ENCODE data around the gene RPL10A.

Gene RPL10A

GRCh38 chr6:35483490-35483889, 15.3 kb downstream of the RPL10A start:
- TF ChIP-seq, protein P1, sequence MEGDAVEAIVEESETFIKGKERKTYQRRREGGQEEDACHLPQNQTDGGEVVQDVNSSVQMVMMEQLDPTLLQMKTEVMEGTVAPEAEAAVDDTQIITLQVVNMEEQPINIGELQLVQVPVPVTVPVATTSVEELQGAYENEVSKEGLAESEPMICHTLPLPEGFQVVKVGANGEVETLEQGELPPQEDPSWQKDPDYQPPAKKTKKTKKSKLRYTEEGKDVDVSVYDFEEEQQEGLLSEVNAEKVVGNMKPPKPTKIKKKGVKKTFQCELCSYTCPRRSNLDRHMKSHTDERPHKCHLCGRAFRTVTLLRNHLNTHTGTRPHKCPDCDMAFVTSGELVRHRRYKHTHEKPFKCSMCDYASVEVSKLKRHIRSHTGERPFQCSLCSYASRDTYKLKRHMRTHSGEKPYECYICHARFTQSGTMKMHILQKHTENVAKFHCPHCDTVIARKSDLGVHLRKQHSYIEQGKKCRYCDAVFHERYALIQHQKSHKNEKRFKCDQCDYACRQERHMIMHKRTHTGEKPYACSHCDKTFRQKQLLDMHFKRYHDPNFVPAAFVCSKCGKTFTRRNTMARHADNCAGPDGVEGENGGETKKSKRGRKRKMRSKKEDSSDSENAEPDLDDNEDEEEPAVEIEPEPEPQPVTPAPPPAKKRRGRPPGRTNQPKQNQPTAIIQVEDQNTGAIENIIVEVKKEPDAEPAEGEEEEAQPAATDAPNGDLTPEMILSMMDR (IDR thresholded peaks at IDR 0.05; ENCODE audit: borderline replicate concordance, insufficient read depth, low read depth, low read length), result no peak

DNA sequence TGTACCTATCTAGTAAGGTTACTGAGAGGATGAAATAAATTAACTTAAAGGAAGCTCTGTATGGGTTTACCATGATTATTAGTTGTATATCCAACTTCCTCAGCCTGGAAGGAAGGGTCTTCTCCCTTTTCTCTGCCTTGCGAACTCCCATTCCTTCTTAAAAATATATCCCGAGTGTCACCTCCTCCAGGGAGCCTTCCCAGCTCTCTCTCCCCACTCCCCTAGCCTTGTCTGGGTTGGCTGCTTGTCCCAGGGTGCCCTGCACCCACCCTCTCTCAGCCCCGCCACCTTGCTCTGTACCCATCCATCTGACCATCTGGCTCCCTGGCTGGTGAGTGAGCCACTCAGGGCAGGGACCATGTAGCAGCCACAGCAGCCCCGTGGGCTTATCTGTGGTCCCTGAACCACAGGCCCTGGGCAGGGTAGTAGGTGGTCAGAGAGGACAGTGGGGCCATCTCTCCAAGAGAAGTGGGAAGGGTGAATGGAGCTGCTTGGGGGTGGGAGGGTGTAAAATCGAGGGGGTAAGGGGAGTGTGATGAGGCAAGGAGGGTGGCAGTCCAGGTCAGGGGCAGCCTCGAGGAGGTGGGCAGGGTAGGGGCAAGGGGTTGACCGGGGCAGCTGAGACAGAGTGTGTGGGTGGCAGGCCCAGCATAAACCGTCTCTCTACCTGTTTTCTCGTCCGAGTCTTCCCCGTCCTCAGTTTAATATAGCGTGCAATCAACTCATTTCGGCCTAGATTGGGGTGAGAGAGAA, 15.9 kb downstream of the RPL10A start:
- no peak overlapping the region for H3K4me3 ChIP-seq (ENCODE audit: low read depth, low read length)
- TF ChIP-seq, protein P1 (IDR thresholded peaks at IDR 0.05; ENCODE audit: borderline replicate concordance, insufficient read depth, low read depth, low read length), result no peak

More at GRCh38 chr6:35483490-35483889, 15.3 kb downstream of the RPL10A start:
- no peak overlapping the region for H3K4me3 ChIP-seq (ENCODE audit: low read depth, low read length)

GRCh38 chr6:35484921-35485392, 16.8 kb downstream of the RPL10A start:
- TF ChIP-seq, protein P1 (IDR thresholded peaks at IDR 0.05; ENCODE audit: borderline replicate concordance, insufficient read depth, low read depth, low read length), result no peak
- no peak overlapping the region for H3K4me3 ChIP-seq (ENCODE audit: low read depth, low read length)

DNA sequence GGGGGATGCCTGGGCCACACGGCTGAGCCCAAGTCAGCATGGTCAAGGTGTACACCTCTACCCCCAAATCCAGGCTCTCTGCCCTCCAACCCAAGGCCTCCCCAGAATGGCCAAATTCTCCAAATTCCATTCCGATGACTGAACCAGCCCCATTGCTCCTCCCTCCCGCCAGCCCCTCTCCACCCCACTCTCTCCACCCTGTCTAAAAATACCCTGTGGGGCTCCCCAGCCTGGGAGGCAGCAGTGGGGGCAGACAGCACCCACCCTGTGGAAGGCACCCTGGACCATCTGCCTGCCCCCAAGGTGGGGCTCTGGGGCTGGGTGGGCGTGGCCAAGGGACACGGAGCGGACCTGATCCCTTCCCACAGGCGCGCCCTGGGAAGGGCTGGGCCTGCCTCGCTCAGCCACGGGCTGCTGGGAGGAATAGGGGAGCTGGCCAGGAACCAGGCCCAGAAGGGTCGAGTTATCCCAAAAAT, 17.2 kb downstream of the RPL10A start:
- no peak overlapping the region for H3K4me3 ChIP-seq (ENCODE audit: low read depth, low read length)
- TF ChIP-seq, protein P1 (IDR thresholded peaks at IDR 0.05; ENCODE audit: borderline replicate concordance, insufficient read depth, low read depth, low read length), result no peak

DNA sequence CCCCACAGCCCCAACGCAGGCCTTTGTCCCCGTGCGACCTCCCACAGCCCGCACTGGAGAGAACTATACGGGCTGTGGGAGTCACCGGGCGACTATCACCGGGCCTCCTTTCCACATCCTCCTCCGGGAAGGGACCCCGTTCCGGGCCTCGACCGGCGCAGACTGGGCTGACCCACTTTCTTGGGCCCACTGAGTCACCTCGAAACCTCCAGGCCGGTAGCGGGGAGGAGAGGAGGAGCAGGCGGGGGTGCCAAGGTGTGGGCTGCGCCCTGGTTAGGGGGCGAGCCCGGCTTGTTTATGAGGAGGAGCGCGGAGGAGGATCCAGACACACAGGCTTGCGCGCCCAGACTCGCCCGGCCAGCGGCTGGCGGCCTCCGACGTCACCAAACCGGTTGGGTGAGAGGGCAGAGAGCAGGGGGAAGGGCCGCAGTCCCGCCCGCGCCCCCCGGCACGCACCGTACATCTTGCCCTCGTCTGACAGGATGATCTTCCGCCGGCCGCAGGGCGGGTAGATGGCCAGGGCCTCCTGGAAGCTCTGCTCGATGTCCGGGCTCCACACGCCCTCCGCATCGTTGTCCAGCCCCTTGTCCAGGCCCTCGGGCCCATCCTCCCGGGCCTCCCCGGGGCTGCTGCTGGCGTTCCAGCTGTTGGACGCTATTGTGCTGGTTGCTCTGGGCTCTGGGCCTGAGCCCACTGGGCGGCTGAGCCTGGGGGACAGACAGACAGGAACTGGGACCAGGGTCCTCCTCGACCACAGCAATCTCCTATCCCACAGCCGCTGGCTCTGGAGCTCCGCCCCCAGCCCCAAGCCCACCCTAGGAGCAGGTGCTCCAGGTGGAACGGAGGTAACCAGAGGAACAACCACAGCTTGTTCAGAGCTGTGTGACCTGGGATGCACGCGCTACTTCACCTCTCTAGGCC, 18.1 kb downstream of the RPL10A start:
- TF ChIP-seq, protein P1 (IDR thresholded peaks at IDR 0.05; ENCODE audit: borderline replicate concordance, insufficient read depth, low read depth, low read length), result no peak
- H3K4me3 ChIP-seq (ENCODE audit: low read depth, low read length), result no peak overlapping the region

DNA sequence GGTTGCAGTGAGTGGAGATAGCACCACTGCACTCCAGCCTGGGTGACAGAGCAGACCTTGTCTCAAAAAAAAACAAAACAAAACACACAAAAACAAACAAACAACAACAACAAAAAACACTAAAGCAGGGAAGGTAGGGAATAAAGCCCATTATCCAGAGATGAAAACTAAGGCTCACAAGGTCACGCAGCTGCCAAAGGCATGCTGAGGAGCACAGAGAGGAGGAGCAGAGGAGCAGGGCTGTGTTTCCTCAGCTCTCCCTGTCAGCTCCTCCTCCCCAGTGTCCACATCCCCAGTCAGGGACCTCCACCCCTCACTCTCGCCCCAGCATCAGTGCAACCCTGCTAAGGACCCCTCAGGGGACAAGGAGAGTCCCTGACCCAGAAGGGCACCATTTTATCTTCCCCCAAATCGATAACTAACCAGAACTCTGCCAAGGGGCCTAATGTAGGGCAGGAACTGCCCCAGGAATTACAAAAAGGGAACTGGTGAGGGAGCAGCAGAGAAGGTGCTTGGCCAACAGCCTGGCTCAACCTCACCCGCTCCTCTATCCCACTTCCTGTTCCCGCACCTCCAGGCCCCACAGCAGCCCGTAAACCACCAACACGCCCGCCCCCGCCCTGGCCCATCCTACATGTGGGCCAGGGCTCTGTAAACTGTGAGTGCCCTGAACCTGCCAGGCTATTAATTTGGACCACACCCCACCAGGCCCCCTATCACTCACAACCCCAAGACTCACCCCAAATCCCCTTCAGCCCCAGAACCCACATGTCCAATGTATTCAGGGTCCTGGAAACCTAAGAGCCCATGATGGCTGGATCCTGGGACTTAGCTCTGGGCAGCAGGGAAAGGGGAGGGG, 19.7 kb downstream of the RPL10A start:
- no peak overlapping the region for H3K4me3 ChIP-seq (ENCODE audit: low read depth, low read length)
- TF ChIP-seq, protein P1 (IDR thresholded peaks at IDR 0.05; ENCODE audit: borderline replicate concordance, insufficient read depth, low read depth, low read length), result no peak
